GM19351 (cell line): ENCODE data around the gene CCL20.

Experiments used
- ATAC-seq: cut with Tn5 transposase; IDR thresholded peaks from one replicate; pipeline ENCODE4 v1.9.1; 2021; ENCODE audit warnings: mild to moderate bottlenecking, moderate library complexity; ENCODE audit not compliant: unreplicated experiment

Gene CCL20

GRCh38 chr2:227799202-227799601 lies 14.4 kb upstream of the CCL20 start:
- no peak for ATAC-seq

- no peak for ATAC-seq
Measured at GRCh38 chr2:227802882-227803281, 10.8 kb upstream of the CCL20 start.

GRCh38 chr2:227804975-227805374 lies 8.7 kb upstream of the CCL20 start:
- no peak for ATAC-seq

GRCh38 chr2:227805578-227805977 lies 8.1 kb upstream of the CCL20 start:
- ATAC-seq = peak; percentile 64

- no peak for ATAC-seq
Measured at GRCh38 chr2:227808936-227809335, 4.7 kb upstream of the CCL20 start.

GRCh38 chr2:227812001-227812400 lies 1.6 kb upstream of the CCL20 start:
- ATAC-seq = no peak

- no peak for ATAC-seq
Measured at GRCh38 chr2:227813229-227813561, 447 bp upstream of the CCL20 start.

GRCh38 chr2:227815066-227815465 lies 1.4 kb downstream of the CCL20 start:
- no peak for ATAC-seq

- peak; percentile 47 for ATAC-seq
Measured at GRCh38 chr2:227816507-227817294, 3.1 kb downstream of the CCL20 start.

GRCh38 chr2:227817336-227817735 lies 3.7 kb downstream of the CCL20 start:
- ATAC-seq = no peak

GRCh38 chr2:227817850-227818674 lies 4.4 kb downstream of the CCL20 start:
- peak; percentile 44 for ATAC-seq

- ATAC-seq = no peak
Measured at GRCh38 chr2:227818675-227819397, 5.2 kb downstream of the CCL20 start.

- ATAC-seq = no peak
Measured at GRCh38 chr2:227819398-227819697, 5.7 kb downstream of the CCL20 start.

GRCh38 chr2:227821043-227821942 lies 7.7 kb downstream of the CCL20 start:
- no peak for ATAC-seq

GRCh38 chr2:227822416-227823003 lies 8.9 kb downstream of the CCL20 start:
- ATAC-seq = no peak

GRCh38 chr2:227823922-227824321 lies 10.3 kb downstream of the CCL20 start:
- ATAC-seq = no peak

- ATAC-seq = no peak
Measured at GRCh38 chr2:227824711-227825110, 11.1 kb downstream of the CCL20 start.

GRCh38 chr2:227826019-227826521 lies 12.4 kb downstream of the CCL20 start:
- no peak for ATAC-seq

- no peak for ATAC-seq
Measured at GRCh38 chr2:227826563-227826962, 12.9 kb downstream of the CCL20 start.

GRCh38 chr2:227827143-227827542 lies 13.5 kb downstream of the CCL20 start:
- ATAC-seq = no peak
